Measurements from ENCODE around the gene WWOX.

The WWOX gene

DNA sequence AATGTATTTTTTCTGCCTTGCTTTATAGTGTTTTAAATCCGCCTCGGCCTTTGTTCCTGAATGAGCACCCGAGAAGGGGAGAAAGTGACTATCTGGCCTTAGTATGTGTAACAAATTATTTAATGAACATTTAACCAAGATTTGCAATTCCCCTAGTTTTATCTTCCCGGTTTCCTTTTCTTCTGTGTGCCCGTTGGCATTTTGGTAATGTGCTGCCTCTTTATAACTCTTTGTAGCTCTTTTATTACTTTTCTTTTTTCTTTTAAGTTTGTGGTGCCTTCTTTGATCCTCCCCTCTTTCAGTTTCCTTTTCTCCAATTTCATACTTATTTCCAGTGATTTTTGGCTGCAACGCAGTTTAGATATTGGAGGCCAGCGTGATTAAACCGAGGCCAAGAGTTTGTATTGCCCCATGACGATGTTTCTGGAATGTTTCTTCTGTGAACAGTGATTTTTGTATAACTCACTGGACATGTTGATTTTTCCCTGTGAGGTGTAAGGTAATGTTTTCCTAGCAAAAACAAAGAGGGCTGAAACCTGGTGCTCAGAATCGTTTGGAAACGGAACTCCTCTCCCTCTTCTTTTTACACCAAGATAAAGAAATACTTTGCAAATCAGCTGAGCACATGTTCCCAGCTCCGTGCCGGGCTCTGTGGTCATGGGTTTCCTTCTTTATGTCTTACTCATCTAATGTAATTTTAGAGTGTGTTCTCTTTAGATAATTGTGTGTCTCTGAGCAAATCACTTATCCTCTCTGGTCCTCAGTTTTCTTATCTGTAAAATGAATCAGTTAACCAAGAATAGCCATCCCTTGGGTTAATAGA is 344.3 kb downstream of the WWOX start:
- no peak for DNase-seq

- DNase-seq, result no peak
Observed at GRCh38 chr16:78445818-78446217, 346.4 kb downstream of the WWOX start.

- DNase-seq, result no peak
Observed at GRCh38 chr16:78446486-78446885, 347.0 kb downstream of the WWOX start.

GRCh38 chr16:78446992-78447563 is 347.6 kb downstream of the WWOX start:
- no peak for DNase-seq

- no peak for DNase-seq
Observed at GRCh38 chr16:78448658-78449271, 349.3 kb downstream of the WWOX start.

GRCh38 chr16:78450255-78450654 is 350.8 kb downstream of the WWOX start:
- no peak for DNase-seq

GRCh38 chr16:78452025-78452555 is 352.6 kb downstream of the WWOX start:
- DNase-seq, result no peak

- DNase-seq, result no peak
Observed at GRCh38 chr16:78455861-78456260, 356.4 kb downstream of the WWOX start.

DNA sequence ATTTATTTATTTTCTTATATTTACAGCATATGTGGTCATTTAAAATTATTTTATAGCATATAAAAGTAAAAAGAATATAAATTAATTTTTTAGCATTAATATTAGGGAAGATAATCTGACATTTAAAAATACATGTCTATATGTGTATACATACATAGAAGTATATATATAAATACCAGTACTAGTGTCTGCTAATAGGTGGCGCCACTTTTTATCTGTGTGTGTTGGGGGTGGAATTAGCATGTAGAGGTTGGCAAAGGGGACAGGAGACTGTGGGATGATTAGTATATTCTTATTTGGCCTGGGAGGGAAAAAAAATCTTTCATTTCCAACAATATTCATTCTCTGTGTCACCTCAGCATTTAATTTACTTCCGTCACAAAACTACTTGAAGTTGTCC is 359.1 kb downstream of the WWOX start:
- no peak for DNase-seq

DNA sequence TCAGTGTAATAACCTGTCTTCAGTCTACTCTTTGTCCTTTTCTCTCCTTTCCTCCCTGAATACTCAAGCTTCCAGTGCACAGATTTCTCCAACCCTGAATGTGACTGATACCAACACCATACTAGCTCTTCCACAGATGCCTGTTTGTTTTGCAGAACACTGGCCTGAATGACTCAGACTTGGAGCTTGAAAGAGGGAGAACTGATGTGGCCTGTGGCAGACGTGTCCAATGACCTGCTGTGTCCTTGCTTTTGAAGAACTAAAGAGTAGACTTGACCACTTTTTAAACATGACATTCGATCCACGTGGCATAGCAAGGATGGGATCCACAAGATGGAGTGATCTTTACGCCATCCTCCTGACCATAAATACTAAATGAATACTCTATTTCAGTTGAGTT is 361.0 kb downstream of the WWOX start:
- DNase-seq, result no peak

DNA sequence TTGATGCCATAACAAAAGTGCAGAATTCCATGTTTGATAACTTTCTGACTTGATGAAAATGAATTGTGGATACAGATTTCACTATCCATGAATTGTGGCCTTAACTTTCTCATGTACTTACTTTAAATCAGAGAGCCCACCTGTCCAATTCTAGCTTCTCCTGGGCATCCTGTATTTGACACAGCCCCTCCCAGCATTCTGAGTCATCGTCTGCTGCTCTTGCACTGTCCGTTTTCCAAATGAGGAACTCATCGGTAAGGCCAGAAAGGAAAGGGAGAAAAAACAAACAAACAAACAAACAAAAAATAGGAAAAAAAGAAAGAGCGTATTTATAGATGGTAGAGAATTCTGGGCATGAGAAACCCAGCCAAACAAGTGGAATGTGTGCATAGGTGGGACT is 361.6 kb downstream of the WWOX start:
- DNase-seq, result no peak

DNA sequence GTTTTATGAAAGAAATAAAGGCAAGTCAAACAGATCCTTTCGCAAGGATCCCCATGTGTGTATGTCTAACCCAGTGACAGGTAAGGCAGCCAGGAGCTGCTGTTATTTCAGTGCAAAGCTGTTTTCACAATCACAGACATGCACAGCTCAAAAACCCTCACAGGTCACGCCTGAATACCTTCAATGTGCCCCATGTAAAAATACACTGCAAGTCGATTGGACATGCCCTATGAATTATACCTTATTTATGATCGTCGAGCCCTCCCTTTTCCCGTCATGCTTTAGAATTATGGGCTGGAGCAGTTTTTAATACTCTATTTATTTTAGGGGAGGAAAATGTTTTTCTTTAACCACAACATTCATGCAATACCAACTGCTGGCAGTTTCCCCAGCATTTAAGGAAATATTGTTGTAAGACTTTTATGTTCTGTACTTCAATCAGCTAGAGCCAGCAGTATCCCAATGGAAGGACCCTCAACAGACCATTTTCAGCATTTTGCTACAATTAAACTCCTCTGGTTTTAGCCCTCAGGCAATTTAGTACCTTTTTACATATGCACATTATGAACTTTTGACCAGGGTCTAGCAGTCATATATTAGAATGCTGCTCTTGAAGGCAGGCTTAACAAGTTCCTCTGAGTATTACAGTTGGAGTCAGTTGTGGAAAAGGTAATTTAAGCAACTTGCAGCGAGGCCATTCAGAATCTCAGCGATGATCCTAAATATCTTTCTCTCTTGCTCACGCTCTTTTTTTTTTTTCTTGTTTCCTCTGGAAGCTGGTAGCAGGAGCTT is 362.2 kb downstream of the WWOX start:
- DNase-seq, result peak; percentile 3

GRCh38 chr16:78462288-78463208 is 363.1 kb downstream of the WWOX start:
- no peak for DNase-seq

- DNase-seq, result no peak
Observed at GRCh38 chr16:78463591-78463990, 364.1 kb downstream of the WWOX start.

DNA sequence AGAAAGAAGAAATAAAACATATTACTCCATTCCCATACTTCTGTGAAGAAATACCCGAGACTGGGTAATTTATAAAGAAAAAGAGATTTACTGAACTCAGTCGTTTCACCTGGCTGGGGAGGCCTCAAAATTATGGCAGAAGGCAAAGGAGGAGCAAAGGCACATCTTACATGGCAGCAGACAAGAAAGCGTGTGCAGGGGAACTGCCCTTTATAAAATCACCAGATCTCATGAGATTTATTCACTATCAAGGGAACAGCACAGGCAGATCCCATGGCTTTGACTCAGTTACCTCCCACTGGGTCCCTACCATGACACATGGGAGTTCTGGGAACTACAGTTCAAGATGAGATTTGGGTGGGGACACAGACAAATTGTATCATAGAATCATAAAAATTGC is 365.4 kb downstream of the WWOX start:
- no peak for DNase-seq

DNA sequence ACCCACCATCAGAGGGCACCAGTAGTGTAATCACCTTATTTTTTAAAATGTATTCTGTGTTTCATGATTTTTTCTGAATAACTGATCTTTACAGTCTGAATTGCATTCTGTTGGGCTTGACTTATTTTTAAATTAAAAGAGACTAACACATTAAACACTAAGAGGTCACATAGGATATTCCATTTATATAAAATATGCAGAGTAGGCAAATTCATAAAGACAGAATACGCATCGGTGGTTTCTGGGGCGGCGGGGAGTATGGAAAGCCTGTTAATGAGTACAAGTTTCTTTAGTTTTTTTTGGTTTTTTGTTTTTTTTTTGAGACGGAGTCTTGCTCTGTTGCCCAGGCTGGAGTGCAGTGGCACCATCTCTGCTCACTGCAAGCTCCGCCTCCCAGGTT is 366.3 kb downstream of the WWOX start:
- no peak for DNase-seq

DNA sequence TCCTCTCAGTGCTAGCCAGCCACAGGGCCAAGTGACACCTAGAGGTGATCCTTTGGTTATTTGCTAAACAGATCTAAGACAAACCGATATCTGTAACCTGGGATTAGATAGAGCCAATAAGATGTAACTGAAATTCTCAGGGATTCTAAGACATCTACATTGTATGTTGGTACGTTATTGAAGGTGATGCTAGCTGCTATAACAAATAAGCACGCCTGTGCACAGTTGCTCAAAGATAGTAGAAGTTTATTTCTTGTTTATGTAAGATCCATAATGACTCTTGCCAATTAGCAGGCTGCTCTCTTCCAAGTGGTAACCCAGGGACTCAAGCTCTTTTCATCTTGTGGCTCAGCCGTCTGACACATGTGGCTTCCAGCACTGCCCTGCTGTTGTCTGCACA is 370.3 kb downstream of the WWOX start:
- no peak for DNase-seq

GRCh38 chr16:78473031-78473699 is 373.7 kb downstream of the WWOX start:
- DNase-seq, result no peak

- DNase-seq, result no peak
Observed at GRCh38 chr16:78474762-78475161, 375.3 kb downstream of the WWOX start.

GRCh38 chr16:78476615-78477014 is 377.2 kb downstream of the WWOX start:
- DNase-seq, result no peak

DNA sequence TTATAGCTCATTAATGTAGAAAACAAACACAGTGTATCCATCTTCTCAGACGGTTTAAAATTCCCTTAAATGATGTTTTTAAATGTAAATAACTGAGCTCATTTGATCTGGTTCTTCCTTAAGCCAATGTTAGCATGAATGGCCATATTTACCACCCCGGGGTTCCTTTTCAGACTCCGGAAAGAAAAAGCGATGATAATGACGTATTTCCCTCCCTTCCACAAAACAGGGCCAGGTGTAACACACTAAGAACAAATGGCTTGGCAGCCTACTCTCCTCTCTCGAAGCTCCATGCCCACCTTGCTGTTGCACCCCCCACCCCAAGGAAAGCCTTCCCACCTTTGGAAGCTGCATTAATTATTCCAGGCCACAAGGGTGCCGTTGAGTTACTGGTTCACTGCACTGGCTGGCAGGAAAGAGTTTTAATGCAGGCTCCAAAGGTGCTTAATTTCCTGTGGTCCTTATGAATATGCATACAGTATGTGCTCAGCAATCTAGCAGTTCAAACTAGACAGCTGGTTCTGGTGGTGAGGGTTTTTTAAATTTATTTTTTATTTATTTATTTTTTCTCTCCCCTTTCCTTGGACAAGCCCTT is 378.9 kb downstream of the WWOX start:
- DNase-seq, result no peak
